Mesenchymal stem cell (in vitro differentiated cells and primary cell): ENCODE measurements around the gene MRPL24.
A peak's percentile ranks its signal among the peaks of the same experiment; 100 is the strongest.

Experiments used
- DNase-seq: peaks from one replicate; pipeline ENCODE4 v3.0.0-alpha.2; 2013
- H2AFZ ChIP-seq: one replicate; pipeline ENCODE4 v1.6.1; 2013; ENCODE audit warnings: low read depth, mild to moderate bottlenecking, control low read depth, inconsistent platforms, low read length, moderate library complexity
- H2AK5ac ChIP-seq: 2 replicates; pipeline ENCODE4 v1.6.1; 2013; ENCODE audit warnings: low read length, moderate library complexity, mild to moderate bottlenecking, inconsistent platforms; ENCODE audit not compliant: severe bottlenecking
- H2BK120ac ChIP-seq: one replicate; pipeline ENCODE4 v1.6.1; 2013; ENCODE audit warnings: low read depth, mild to moderate bottlenecking, inconsistent platforms, low read length, moderate library complexity
- H2BK12ac ChIP-seq, 2 experiments: one replicate each; pipeline ENCODE4 v1.6.1; 2013; ENCODE audit warnings: inconsistent platforms in 2 of 2, low read length in 2 of 2, mild to moderate bottlenecking in 2 of 2, moderate library complexity in 2 of 2, control low read depth in 1 of 2
- H2BK15ac ChIP-seq: one replicate; pipeline ENCODE4 v1.6.1; 2013; ENCODE audit warnings: mild to moderate bottlenecking, low read depth, inconsistent platforms; ENCODE audit not compliant: poor library complexity, severe bottlenecking
- H2BK5ac ChIP-seq: 2 replicates; pipeline ENCODE4 v1.6.1; 2013; ENCODE audit warnings: low read depth, mild to moderate bottlenecking, low read length, control low read depth, inconsistent platforms; ENCODE audit not compliant: poor library complexity, severe bottlenecking
- H3K14ac ChIP-seq, 2 experiments: one replicate each; pipeline ENCODE4 v1.6.1; 2013; ENCODE audit warnings: inconsistent platforms in 2 of 2, low read length in 2 of 2, control low read depth in 1 of 2, mild to moderate bottlenecking in 1 of 2, moderate library complexity in 1 of 2
- H3K18ac ChIP-seq, 2 experiments: one replicate each; pipeline ENCODE4 v1.6.1; 2013; ENCODE audit warnings: inconsistent platforms in 2 of 2, low read length in 2 of 2, control low read depth in 1 of 2, low read depth in 1 of 2, mild to moderate bottlenecking in 1 of 2
- H3K23ac ChIP-seq, 2 experiments: one replicate each; pipeline ENCODE4 v1.6.1; 2013; ENCODE audit warnings: inconsistent platforms in 2 of 2, low read length in 2 of 2, mild to moderate bottlenecking in 2 of 2, moderate library complexity in 2 of 2, control low read depth in 1 of 2
- H3K27ac ChIP-seq: 2 replicates; pipeline ENCODE4 v1.5.1; 2013; ENCODE audit warnings: mild to moderate bottlenecking, moderate library complexity, low read length, control low read depth, inconsistent platforms; ENCODE audit not compliant: poor library complexity, severe bottlenecking
- H3K27me3 ChIP-seq, 2 experiments: 2 replicates each; pipeline versions ENCODE4 v1.6.1 to v1.7.0; 2013; ENCODE audit warnings: low read length in 2 of 2, mild to moderate bottlenecking in 2 of 2, moderate library complexity in 2 of 2, control low read depth in 1 of 2, inconsistent platforms in 1 of 2; ENCODE audit not compliant: control insufficient read depth in 1 of 2, insufficient read depth in 1 of 2
- H3K36me3 ChIP-seq, 2 experiments: 2 replicates each; pipeline versions ENCODE4 v1.6.1 to v1.7.0; 2013; ENCODE audit warnings: low read length in 2 of 2, control low read depth in 1 of 2, inconsistent platforms in 1 of 2, low read depth in 1 of 2, mild to moderate bottlenecking in 1 of 2; ENCODE audit not compliant: insufficient read depth in 2 of 2, control insufficient read depth in 1 of 2
- H3K4ac ChIP-seq, 2 experiments: one replicate each; pipeline ENCODE4 v1.6.1; 2013; ENCODE audit warnings: inconsistent platforms in 2 of 2, low read length in 2 of 2, mild to moderate bottlenecking in 2 of 2, moderate library complexity in 2 of 2, control low read depth in 1 of 2, low read depth in 1 of 2
- H3K4me1 ChIP-seq: 2 replicates; pipeline ENCODE4 v1.6.1; 2013; ENCODE audit warnings: low read depth, low read length, control low read depth; ENCODE audit not compliant: control insufficient read depth, insufficient read depth
- H3K4me2 ChIP-seq: 2 replicates; pipeline ENCODE4 v1.6.1; 2013; ENCODE audit warnings: low read length, mild to moderate bottlenecking, inconsistent platforms; ENCODE audit not compliant: poor library complexity, severe bottlenecking
- H3K4me3 ChIP-seq, 2 experiments: 2 replicates each; pipeline versions ENCODE4 v1.5.1 to v1.7.0; 2013; ENCODE audit warnings: low read length in 2 of 2, mild to moderate bottlenecking in 2 of 2, control low read depth in 1 of 2, low read depth in 1 of 2; ENCODE audit not compliant: insufficient read depth in 1 of 2
- H3K79me1 ChIP-seq: replicated peaks from 2 replicates; pipeline ENCODE4 v1.6.1; 2013; ENCODE audit warnings: mild to moderate bottlenecking, control low read depth, low read length, inconsistent platforms; ENCODE audit not compliant: poor library complexity, severe bottlenecking
- H3K9ac ChIP-seq: 2 replicates; pipeline ENCODE4 v1.7.0; 2013; ENCODE audit warnings: mild to moderate bottlenecking, low read length, moderate library complexity
- H3K9me3 ChIP-seq: 2 replicates; pipeline ENCODE4 v1.7.0; 2013; ENCODE audit warnings: mild to moderate bottlenecking, low read length; ENCODE audit not compliant: control insufficient read depth
- H4K8ac ChIP-seq: one replicate; pipeline ENCODE4 v1.6.1; 2013; ENCODE audit warnings: inconsistent platforms, mild to moderate bottlenecking, low read length, moderate library complexity
- H4K91ac ChIP-seq: one replicate; pipeline ENCODE4 v1.6.1; 2013; ENCODE audit warnings: mild to moderate bottlenecking, low read length, inconsistent platforms
- WGBS: methylation state at CpG from one replicate; pipeline ENCODE4 v1.1.7; 2013; ENCODE audit warnings: mixed read lengths; 5-methylcytosine and 5-hydroxymethylcytosine counted together

The MRPL24 gene

DNA sequence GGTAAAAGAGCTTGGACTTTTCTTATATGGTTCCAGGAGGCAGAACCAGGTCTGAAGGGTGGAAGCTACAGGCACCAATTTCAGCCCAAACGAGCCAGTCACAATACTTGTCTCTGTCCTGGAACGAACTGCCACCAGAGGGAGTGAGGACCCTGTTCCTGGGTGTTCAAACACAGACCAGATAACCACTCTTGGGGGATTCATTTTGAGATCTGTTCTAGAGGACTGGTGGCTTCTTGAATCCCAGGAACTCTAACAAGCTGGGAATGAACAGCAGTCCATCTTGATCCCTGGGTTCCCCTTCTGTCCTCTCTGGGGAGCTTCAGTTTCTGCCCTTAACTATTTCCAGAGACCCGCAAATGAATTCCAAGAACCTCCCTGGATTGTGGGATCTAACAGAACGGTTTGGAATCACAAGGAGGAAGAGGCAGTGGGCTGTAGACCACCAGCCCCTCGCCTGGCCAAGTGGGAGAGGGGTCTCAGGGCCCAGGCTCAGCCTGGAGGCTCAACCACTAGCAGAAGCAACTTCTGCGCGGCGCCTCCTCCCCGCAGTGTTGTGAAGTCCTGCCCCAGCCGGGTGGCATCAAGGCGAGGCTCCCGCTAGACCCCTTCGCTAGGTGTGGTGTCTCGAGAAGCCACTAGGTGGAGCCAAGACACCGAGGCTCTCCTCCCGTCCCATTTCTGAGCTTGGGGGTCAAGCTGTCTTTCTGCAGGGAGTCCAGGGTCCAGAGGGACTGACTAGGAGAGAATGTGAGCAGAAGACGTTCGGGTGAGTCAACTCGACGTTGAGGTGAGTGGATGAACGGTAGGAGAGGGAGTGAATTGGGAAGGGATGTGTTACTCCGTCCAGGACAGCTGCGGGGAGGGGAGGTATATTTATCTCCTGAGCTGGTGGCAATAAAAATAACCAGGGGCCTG lies 51.6 kb downstream of the MRPL24 start:
- Histone ChIP-seq H2BK12ac (peak overlapping the region in 1 of 2 experiments; percentile 94), H3K4ac (no peak overlapping the region), H3K27ac (no peak overlapping the region), H2AK5ac (no peak overlapping the region), H4K91ac (no peak overlapping the region), H3K14ac (no peak overlapping the region), H3K36me3 (no peaks in the 10 kb centered on the region), H3K18ac (peak overlapping the region in 1 of 2 experiments; percentile 44), H4K8ac (peak overlapping the region; percentile 65), H3K4me2 (peak overlapping the region; percentile 85), H3K9me3 (no peaks in the 10 kb centered on the region), H3K9ac (peak overlapping the region; percentile 72), H3K27me3 (peaks cover 0 to 42% of the 10 kb centered on the region in 2 experiments), H2BK5ac (no peak overlapping the region), H2BK15ac (no peak overlapping the region), H3K4me3 (peak overlapping the region in 1 of 2 experiments; percentile 70), H2AFZ (peak overlapping the region; percentile 84), H3K23ac (no peak overlapping the region), H2BK120ac (no peak overlapping the region), H3K79me1 (no peaks in the 10 kb centered on the region), H3K4me1 (peaks cover 42% of the 10 kb centered on the region)
- WGBS: 1% methylated on average over 23 of the region's 23 CpGs
- peak; percentile 87 for DNase-seq
